ENCODE results near the gene LNPEP. TPM values are rescaled to one million over a fixed set of nuclear protein-coding genes. Genes with fewer than 3 reads are reported as not detected.

Gene LNPEP
- total and polyA plus RNA-seq, 12 donors, result 5.4 to 87.4 (median 65.5) TPM

- no peak for TF ChIP-seq CTCF (IDR thresholded peaks at IDR 0.05)
- DNase-seq, result no peak
- ATAC-seq, result no peak
- Histone ChIP-seq H3K4me3 (no peak overlapping the region), H3K27me3 (no peaks in the 10 kb centered on the region), H3K27ac (no peak overlapping the region), H3K9me3 (no peaks in the 10 kb centered on the region), H3K4me1 (peaks cover 0 to 62% (median 26%) of the 10 kb centered on the region in 9 donors), H3K36me3 (no peaks in the 10 kb centered on the region)
- WGBS, 2 donors, result 95 to 97% methylated on average over 9 of the region's 9 CpGs
- intact Hi-C loops (cut with DNase I), result no loop called here
Measured at GRCh38 chr5:96942078-96942477, 6.2 kb downstream of the LNPEP start.

GRCh38 chr5:96942911-96943310, 7.0 kb downstream of the LNPEP start:
- Histone ChIP-seq H3K4me3 (no peak overlapping the region), H3K36me3 (no peaks in the 10 kb centered on the region), H3K27me3 (no peaks in the 10 kb centered on the region), H3K27ac (no peak overlapping the region), H3K9me3 (no peaks in the 10 kb centered on the region), H3K4me1 (peaks cover 0 to 61% (median 23%) of the 10 kb centered on the region in 9 donors)
- 94% methylated on average over 1 of the region's 1 CpG for WGBS, 2 donors
- intact Hi-C loops (cut with DNase I), result no loop called here
- TF ChIP-seq CTCF (IDR thresholded peaks at IDR 0.05), result no peak
- no peak for DNase-seq
- ATAC-seq, result no peak

GRCh38 chr5:96943799-96944198, 7.9 kb downstream of the LNPEP start:
- Histone ChIP-seq H3K36me3 (no peaks in the 10 kb centered on the region), H3K4me1 (peaks cover 0 to 52% (median 15%) of the 10 kb centered on the region in 9 donors), H3K27ac (no peak overlapping the region), H3K4me3 (no peak overlapping the region), H3K27me3 (no peaks in the 10 kb centered on the region), H3K9me3 (no peaks in the 10 kb centered on the region)
- ATAC-seq (no peak), DNase-seq (no peak)
- 94 to 96% methylated on average over 1 of the region's 1 CpG for WGBS, 2 donors
- TF ChIP-seq CTCF (IDR thresholded peaks at IDR 0.05), result no peak
- intact Hi-C loops (cut with DNase I), result no loop called here

- Histone ChIP-seq H3K36me3 (no peaks in the 10 kb centered on the region), H3K27me3 (no peaks in the 10 kb centered on the region), H3K4me3 (no peak overlapping the region), H3K27ac (no peak overlapping the region), H3K9me3 (no peaks in the 10 kb centered on the region), H3K4me1 (peaks cover 0 to 40% (median 14%) of the 10 kb centered on the region in 9 donors)
- DNase-seq, result no peak
- 50 to 93% methylated on average over 5 of the region's 5 CpGs for WGBS, 2 donors
- intact Hi-C loops (cut with DNase I), result no loop called here
- ATAC-seq, result no peak
- TF ChIP-seq CTCF (IDR thresholded peaks at IDR 0.05), result no peak
Measured at GRCh38 chr5:96945144-96945897, 9.4 kb downstream of the LNPEP start.
